NCI-H460 (cell line): Measurements from ENCODE around the gene TERB2. TPM values are rescaled to one million over a fixed set of nuclear protein-coding genes. Genes with fewer than 3 reads are reported as not detected.
"Not testable (repeated sequence)": the region's sequence is repeated elsewhere in the genome, so short reads cannot be mapped to it uniquely, and the experiment has no call there.

Experiments used
- DNase-seq: peaks from one replicate; pipeline ENCODE4 v3.0.0-alpha.2; 2016; ENCODE audit warnings: low read depth; ENCODE audit errors: extremely low read depth
- polyA plus RNA-seq: library from polyadenylated mRNA; depleted of rRNA; stranded (reverse); fragments of >200 nt; gene quantifications from 2 replicates; pipeline ENCODE4 v1.2.3, GENCODE V29; 2014; cell fraction: nucleus; rRNA removed
- total RNA-seq: library from RNA; depleted of rRNA; stranded (reverse); fragments of >200 nt; shearing (Covaris generic); gene quantifications from 2 replicates; pipeline ENCODE4 v1.2.3, GENCODE V29; 2014; rRNA removed

Gene TERB2
- total RNA-seq: not detected in 2 replicates
- polyA plus RNA-seq: not detected in 2 replicates

- DNase-seq: no peak
Observed at GRCh38 chr15:44956388-44956787, at the start of gene TERB2. Gene TERB2 (plus strand): TSS chr15:44956687. CDS start chr15:44956719, 32 bp downstream.

DNA sequence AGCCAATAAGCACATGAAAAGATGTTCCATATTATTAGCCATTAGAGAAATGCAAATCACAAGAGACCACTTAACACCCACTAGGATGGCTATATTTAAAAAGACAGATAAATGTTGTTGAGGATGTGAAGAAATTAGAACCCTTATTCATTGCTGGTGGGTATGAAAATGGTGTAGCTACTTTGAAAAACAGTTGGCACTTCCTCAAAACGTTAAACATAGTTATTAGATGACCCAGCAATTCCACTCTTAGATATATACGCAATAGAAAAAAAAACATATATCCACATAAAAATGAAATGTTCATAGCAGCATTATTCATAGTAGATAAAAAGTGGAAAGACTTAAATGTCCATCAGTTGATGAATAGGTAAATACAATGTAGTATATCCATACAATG is 47.1 kb upstream of the TERB2 start:
- no peak for DNase-seq

DNA sequence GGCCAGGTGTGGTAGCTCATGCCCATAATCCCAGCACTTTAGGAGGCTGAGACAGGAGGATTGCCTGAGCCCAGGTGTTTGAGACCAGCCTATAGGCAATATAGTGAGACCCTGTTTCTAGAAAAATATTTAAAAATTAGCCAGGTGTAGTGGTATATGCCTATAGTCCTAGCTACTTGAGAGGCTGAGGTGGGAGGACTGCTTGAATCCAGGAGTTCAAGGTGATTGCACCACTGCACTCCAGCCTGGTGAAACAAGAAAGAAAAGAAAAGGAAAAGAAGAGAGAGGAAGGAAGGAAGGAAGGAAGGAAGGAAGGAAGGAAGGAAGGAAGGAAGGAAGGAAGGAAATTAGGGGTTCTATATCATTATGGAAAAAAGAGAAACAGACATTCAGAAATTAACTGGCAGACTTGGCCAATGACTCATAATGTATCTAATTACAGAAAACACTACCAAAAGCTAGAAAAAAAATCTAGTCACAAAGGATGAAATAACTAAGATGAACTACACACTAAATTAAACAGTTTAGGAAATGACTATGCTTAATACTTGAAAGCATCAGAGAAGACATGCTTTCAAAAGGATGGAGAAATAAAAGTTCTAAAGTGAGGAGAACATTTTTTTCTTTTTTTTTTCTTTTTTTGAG is 45.4 kb upstream of the TERB2 start:
- DNase-seq: no peak

DNA sequence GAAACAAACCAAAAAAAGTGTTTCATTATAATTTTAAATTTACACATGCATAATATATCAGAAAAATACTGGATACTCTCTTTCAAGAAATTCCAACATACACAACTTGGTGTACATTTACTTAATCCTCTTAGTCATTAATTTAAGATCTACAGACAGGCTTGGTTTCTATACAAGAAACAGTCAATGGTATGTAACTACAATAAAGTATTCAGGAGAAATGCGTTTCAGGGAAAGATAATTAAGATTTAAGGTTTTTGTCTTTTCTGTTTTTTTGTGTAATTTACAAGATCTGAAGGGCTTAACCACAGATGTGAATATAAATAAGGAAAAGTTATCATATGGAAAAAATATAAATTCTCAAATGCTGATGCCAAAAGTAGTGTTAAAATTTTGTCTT is 44.3 kb upstream of the TERB2 start:
- DNase-seq: not testable (repeated sequence)

- DNase-seq: not testable (repeated sequence)
Observed at GRCh38 chr15:44912974-44913448, 43.5 kb upstream of the TERB2 start.

DNA sequence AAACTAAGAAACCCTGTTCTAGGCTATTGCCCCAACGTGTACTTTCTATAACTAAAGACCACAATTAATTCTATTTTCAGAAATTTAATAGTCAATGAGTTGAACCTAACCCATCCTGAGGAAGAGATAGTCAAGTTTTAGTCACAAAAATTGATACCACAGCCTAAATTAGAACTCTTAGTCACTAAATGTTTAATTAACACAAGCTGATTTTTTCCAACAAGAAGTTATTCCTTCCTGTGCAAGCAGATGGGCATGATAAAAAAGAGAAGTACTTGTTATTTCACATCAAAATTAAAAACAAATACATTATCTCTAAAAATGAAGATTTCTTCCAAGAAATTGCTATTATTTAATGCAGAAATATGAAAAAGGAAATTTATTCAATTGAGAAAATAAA is 38.4 kb upstream of the TERB2 start:
- DNase-seq: no peak

DNA sequence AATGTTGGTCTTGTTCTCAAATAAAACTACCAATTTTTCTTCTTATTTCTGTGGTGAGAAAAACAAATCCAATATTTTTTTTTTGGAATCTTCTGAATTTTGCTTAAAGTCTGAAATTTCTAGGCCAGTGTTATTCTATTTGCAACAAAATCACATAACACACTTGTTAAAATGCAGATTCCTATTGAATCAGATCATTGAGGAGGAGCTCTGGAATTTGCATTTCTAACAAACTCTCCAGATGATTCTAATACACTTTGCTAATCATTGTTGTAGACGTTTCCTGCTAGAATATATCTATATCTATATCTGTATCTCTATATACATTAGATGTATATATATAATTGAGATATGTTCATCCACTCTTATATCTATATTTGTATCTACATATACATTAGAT is 27.8 kb upstream of the TERB2 start:
- not testable (repeated sequence) for DNase-seq

GRCh38 chr15:44930283-44930682 is 26.2 kb upstream of the TERB2 start:
- not testable (repeated sequence) for DNase-seq

GRCh38 chr15:44958302-44958701 is 1.8 kb downstream of the TERB2 start:
- not testable (repeated sequence) for DNase-seq

DNA sequence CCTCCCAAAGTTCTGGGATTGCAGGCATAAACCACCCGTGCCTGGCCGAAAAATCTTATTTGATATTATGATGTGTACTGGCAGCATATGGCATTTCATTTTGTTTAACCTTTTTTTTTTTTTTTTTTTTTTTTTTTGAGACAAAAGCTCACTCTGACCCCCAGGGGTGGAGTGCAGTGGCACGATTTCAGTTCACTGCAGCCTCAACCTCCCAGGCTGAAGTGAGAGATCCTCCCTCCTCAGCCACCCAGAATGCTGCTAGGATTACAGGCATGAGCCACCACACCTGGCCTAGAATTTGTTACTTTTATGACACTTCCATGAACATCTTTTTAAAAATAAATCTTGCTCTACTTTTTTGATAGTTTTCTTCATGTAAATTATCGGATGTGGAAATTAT is 12.0 kb downstream of the TERB2 start:
- no peak for DNase-seq

- no peak for DNase-seq
Observed at GRCh38 chr15:44971036-44971435, 14.5 kb downstream of the TERB2 start.

GRCh38 chr15:44976183-44976582 is 19.7 kb downstream of the TERB2 start:
- not testable (repeated sequence) for DNase-seq

GRCh38 chr15:44977781-44978180 is 21.3 kb downstream of the TERB2 start:
- DNase-seq: not testable (repeated sequence)

DNA sequence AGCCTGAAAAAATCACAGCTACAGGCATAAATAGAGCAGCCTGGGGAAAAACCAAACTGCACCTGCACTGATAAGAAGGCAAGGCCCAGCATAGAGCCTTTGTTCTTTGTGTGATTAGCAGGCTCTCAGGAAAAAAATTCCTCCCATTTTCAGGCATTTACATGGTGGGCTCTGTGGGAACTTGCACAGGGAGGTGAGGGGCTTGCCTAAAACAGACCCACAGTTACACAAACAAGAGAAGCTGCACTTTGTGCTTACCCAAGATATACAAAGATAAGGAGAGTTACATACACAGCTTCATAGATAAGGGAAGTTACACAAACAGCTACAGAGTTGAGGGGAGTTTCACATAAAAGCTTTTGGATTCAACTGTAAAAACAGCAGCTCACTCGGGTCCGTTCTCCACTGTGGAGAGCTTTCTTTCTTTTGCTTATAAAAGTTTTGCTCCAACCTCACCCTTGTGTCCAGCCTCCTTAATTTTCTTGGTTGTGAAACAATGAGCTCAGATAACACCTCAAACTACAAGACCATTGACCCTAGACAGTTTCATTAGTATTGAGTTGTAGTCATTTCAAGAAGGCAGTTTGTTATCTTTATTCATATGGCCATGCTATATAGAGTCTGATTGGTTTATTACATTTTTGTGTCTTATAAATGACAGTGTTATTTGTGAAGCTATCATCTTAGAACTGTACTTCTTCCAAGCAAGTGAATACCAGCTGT is 23.3 kb downstream of the TERB2 start:
- not testable (repeated sequence) for DNase-seq

- DNase-seq: not testable (repeated sequence)
Observed at GRCh38 chr15:44984144-44984543, 27.7 kb downstream of the TERB2 start.

DNA sequence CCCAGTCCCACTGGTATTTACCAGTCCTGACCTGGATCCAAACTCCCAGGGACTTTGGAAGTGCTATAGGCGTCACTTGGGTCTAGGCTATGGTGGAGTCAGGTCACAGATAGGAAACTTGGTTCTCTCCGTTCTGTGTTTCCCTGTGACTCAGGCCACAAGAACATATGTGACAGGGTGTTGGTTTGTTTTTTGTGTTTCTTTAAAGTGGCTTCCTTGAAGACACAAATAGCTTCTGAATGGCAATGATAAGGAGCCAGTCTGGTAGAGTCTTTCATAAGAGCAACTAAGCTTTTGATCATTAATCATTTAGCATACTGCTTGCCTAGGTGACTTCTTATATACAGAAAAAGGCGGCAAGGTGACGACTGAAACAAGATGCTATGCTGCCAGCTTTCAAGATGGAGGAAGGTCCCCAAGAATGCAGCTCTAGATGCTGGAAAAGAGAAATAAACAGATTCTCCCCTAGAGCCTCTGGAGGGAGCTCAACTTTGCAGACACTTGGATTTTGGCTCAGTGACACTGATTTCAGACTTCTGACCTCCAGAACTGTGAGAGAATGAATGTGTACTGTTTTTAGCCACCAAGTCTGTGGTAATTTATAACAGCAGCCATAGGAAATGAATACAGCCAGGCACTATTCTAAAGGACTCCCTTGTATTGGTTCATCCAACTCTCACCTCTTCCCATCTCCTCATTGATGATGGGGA is 30.0 kb downstream of the TERB2 start:
- DNase-seq: not testable (repeated sequence)

DNA sequence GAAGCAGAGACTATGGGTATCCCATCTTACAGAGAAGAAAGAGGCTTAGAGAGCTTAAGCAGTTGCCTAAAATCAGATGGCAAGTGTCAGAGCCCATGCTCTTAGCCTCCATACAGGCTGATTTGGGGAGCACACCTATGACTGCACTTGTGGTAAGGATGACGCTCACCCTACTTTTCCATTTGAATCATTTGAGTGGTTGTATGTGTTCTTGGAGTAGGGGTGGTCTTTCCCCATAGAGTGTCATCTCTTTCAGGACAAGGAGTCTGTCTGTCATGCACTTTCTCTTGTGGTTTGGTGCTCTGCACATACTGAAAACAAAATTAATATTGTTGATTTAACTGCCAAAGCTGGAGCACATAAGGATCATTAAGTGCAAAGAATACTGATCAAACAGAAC is 31.2 kb downstream of the TERB2 start:
- DNase-seq: not testable (repeated sequence)

DNA sequence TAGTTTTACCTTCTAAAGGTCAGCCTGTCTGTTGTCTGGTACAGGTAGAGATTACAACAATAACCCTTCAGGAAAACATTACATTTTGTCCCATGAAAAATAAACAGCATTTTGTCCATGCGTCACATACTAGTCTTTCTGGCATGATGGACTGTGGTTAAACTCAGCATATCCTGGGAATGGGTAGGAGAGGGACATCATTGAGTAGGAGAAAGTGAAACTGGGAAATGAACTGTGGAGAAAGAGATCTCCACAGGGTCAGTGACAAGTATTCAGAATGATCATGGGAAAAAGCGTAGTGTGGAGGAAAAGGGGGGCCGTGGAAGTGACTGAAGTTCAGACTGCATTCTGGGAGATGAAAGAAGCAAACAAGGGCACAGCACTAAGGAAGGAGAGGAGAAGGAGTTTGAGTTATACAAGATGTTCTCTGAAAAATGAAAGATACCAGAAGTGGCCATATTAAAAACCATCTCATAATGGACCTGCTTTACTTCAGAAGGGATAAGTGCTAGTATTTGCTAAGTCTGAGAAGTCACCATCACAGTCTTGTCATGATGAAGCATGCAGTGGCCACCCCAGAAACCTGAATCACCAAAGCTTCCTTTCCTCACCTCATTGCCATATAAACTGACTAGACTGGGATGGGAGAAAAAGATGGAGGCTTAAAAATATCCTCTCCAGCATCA is 31.8 kb downstream of the TERB2 start:
- DNase-seq: not testable (repeated sequence)

DNA sequence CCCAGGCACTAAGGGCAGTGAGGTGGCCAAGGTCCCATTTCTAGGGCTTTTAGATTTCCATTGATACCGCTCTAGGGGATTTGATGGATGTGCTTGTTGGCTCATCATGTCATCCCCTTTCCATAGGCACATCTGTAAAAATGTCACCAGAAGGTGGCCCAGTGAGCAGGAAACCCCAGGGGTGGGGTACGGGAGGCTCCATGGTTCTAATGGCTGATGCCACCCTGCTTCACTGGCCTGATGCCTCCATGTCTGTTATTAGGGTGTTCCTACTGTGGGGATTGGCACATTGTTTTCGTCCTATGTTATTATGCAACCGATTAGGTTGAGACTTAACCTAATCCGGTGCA is 32.4 kb downstream of the TERB2 start:
- not testable (repeated sequence) for DNase-seq

- DNase-seq: not testable (repeated sequence)
Observed at GRCh38 chr15:44997632-44998031, 41.1 kb downstream of the TERB2 start.

DNA sequence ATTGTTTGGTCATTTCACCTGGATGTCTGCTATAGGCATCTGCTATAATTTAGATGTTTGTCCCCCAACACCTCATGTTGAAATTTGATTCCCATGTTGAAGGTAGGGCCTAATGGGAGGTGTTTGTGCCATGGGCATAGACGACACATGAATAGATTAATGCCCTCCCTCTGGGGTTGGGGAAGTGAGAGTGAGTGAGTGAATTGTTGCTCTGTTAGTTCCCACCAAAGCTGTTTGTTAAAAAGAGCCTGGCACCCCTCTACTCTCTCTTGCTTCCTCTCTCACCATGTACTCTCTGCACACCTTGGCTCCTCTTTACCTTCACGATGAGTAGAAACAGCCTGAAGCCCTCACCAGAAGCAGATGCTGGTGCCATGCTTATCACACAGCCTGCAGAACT is 42.6 kb downstream of the TERB2 start:
- no peak for DNase-seq
